Activated CD4-positive, CD25-positive, alpha-beta regulatory T cell treated with anti-CD3 and anti-CD28 coated beads, Interleukin-2, amount 50 U/mL, for 72 hours (primary cell): ENCODE measurements around the gene HMGCL.
A peak's percentile ranks its signal among the peaks of the same experiment; 100 is the strongest.
"Not testable (repeated sequence)": the region's sequence is repeated elsewhere in the genome, so short reads cannot be mapped to it uniquely, and the experiment has no call there.

Experiments
- DNase-seq: peaks from one replicate; pipeline ENCODE4 v3.0.0; 2021

Gene HMGCL

DNA sequence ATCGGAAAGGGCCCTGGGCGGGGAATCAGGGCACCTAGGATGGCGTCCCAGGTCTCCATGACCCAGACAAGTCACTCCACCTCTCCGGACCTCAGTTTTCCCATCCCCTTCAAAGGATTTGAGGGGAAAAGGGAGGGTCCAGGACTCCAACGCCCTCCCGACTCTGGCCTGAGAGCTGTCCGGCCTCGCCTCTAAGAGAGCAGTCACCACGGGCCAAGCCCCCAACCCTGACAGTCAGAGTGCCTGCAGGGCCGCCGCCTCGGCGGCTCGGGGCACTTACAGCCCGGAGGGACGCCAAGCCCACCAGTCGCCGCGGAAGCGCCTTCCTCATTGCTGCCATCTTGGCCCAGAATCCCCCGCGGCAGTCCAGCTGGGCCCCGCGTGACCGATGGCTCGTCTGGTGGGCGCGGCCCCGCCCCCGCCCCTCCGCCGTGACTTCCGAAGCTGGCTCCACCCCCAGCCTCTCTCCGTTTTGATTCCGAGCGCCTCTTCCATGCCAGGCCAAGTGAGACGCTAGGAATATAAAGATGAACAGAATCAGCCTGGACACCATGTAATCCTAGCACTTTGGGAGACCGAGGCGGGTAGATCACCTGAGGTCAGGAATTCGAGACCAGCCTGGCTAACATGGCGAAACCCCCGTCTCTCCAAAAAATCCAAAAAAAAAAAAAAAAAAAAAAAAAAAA, at the start of gene HMGCL:
HMGCL (minus strand) TSS at position 354 of the 686 bp plus-strand sequence; CDS start at position 340, 14 bp downstream.
- DNase-seq = peak; percentile 80

DNA sequence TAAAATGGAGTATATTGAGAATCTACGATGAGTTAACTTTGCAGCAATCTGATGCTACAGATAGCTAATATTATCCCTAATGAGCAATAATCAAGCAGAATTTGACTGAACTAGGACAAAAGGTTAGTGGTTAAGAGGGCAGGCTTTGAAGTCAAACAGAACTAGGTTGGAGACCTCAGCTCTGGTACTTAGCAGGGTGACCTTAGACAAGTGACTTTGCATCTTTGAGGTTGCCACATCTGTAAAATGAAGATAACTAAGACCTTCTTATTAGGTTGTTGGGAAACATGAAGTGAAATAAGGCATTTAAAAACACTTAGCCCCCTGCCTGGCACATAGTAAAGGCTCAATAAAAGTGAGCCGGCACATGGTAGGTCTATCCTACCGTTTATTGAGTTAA, 47.2 kb upstream of the HMGCL start:
- no peak for DNase-seq

DNA sequence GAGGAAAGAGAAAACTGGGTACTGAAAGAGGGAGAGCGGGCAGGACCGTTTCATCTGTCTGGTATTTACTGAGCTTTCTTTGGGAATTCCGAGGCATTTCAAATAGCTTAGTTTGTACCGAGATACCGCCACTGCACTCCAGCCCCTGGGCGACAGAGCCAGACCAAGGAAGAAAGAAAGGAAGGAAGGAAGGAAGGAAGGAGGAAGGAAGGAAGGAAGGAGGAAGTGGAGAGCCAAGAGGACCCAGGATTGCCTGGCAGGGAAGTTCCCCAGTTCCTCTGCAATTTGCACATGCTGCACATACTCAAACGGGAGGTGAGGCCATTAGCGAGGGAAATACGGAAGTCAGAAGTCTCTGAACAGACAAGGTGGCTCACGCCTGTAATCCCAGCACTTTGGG, 43.8 kb upstream of the HMGCL start:
- no peak for DNase-seq

DNA sequence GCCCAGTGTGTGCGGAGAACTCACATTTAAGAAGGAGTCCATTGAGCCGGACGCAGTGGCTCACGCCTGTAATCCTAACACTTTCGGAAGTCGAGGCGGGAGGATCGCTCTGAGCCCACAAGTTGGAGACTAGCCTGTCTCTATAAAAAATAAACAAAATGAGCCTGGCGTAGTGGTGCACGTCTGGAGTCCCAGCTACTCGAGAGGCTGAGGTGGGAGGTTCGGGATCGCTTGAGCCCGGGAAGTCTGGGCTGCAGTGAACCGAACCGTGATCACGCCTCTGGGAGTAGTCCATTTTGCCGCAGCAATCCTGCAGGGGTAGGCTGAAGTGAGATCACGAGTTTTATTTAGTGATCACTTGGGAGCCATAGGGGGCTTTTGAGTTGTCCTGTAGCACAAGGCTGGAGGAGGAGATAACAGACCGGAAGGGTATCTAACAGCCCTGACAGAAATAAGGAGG, 43.4 kb upstream of the HMGCL start:
- DNase-seq = no peak

DNA sequence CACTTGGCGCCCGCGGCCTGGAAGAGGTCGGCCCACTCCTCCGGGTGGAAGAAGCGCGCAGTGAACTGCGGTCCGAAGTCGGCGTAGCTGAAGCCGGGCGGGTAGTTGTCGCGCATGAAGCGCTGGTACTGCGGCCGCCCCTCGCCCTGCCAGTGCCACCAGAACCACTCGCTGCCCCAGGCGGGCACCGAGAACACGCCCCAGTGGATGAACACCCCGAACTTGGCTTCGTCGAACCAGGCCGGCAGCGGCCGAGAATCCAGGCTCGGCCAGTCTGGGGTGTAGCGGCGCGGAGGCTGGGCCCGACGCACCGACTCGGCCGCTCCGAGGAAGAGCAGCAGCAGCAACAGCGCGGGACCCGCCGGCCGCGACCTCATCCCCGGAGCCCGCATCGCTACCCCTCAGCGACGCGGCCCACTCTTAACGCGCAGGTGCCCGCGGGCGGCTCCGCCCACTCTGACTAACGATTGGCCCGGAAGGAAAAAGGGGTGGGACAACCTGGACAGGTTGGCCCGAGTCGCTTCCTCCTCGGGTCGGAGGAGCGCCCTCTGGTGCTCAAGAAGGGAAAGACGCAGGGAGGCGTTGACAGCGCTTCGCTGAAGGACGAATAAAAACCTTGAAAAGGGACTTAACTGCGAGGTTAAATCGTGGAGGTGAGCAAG, 42.8 kb upstream of the HMGCL start, which contains the start of gene FUCA1:
FUCA1 (minus strand) TSS at position 396 of the 662 bp plus-strand sequence; CDS start at position 392, 4 bp downstream.
- peak; percentile 92 for DNase-seq

- no peak for DNase-seq
Observed at GRCh38 chr1:23867542-23867894, 42.3 kb upstream of the HMGCL start.

DNA sequence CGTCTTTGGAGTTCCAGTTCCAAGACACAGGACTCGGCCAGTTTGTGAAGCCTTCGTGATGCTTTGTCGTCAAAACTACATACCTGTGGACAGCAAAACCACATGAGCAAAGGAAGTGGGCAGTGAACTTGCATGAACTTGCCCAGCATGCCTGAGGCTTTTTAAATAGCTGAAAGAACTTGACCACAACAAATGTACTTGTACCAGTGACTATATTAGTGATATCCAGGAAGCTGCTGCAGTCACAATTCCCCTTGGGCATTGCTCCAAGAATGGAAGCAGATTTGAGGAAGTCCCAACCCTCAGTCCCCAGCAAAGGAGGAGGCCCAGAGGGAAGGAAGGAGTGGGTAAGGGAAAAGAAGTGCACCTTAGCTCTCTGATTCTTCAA, 40.3 kb upstream of the HMGCL start:
- DNase-seq = no peak

DNA sequence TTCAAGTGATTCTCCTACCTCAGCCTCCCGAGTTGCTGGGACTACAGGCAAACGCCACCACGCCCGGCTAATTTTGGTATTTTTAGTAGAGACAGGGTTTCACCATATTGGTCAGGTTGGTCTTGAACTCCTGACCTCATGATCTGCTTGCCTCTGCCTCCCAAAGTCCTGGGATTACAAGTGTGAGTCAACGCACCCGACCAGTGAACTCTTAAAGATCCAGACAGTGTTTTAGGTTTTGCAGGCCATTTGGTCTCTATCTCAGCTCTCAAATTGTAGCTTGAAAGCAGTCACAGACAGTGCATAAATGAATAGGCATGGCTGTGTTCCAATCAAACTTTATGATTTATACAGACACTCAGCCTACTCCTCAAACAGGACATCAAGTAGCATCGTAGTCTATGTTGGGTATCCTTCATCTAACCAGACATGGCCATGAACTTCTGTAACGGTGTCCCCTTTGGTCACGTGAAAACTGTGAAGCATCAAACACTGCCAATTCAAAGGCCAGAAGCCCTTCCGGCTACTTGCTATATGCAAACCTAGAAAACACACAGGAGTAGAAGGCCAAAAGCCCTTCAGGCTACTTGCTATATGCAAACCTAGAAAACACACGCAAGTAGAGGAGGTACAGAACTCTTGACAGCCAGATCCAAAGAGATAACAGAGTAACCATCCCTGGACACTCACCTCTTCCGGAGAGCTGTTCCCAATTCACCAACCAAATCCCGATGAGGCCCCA, 39.7 kb upstream of the HMGCL start:
- DNase-seq = no peak

DNA sequence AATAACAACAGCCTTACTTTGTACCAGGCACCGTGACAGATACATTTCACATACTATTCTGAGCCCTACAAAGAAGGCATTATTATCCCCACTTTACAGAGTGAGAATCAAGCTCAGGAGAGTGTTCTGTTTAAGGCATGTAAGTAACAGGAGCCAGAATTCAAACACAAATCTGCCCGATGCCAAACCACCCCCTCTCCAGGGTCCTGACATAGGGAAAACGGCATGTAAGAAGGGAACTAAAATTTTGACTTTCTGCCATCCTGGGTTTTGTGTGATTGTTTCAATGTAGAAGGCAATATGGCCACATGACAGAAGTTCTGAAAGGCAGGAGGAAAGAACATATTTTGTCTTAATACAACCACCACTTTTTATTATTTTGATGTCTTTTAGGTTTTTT, 37.4 kb upstream of the HMGCL start:
- DNase-seq = no peak

DNA sequence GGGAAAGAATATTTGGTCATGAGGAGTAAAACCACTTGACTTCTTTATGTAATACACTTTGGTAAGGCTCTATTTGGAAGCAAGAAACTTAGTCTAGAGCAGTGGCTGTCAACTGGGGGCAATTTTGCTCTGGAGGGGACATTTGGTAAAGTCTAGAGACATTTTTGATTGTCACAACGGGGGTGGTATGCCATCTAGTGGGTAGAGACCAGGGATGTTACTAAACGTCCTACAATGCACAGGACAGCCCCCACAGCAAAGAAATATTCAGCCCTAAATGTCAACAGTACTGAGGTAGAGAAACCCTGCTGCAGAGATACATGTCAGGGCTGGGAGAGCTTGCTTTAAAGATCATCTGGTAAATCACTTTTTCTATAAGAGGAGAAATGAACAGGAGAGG, 29.3 kb upstream of the HMGCL start:
- DNase-seq = no peak

DNA sequence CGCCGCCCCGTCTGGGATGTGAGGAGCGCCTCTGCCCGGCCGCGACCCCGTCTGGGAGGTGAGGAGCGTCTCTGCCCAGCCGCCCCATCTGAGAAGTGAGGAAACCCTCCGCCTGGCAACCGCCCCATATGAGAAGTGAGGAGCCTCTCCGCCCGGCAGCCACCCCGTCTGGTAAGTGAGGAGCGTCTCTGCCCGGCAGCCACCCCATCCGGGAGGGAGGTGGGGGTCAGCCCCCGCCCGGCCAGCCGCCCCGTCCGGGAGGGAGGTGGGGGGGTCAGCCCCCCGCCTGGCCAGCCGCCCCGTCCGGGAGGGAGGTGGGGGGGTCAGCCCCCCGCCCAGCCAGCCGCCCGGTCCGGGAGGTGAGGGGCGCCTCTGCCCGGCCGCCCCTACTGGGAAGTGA, 27.9 kb upstream of the HMGCL start:
- not testable (repeated sequence) for DNase-seq

- DNase-seq = not testable (repeated sequence)
Observed at GRCh38 chr1:23851406-23851805, 26.2 kb upstream of the HMGCL start.

DNA sequence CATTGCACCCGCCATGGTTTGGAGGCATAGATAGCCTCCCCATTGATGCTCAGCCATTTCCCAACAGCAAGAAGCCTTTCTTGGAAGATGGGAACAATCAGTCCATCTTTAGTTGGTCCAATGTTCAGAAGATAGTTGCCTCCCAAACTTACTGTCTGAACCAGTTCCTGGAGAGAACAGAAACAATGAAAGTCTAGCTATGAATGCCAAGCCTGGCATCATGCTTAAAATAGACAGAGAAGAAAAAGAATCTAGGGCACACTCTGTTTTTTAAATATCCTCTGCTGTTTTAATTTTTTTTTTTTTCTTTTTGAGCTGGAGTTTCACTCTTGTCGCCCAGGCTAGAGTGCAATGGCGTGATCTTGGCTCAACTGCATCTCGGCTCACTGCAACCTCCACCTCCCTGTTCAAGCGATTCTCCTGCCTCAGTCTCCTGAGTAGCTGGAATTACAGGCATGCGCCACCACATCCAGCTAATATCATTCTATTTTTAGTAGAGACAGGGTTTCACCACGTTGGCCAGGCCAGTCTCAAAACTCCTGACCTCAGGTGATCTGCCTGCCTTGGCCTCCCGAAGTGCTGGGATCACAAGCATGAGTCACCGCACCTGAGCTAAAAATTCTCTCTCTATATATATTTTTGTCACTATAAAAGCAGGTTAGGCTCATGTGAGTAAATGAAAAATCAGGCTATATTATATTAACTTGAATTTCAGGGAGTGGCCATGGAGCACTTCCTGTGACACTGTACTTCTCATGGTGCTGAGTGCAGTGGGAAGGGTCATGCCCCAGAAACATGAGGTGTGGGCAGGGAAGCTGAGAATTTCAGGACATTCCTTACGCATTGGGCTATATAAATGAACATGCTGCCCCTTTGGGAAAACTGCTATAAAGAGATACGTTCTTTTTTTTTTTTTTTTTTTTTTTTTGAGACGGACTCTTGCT, 23.7 kb upstream of the HMGCL start:
- no peak for DNase-seq

DNA sequence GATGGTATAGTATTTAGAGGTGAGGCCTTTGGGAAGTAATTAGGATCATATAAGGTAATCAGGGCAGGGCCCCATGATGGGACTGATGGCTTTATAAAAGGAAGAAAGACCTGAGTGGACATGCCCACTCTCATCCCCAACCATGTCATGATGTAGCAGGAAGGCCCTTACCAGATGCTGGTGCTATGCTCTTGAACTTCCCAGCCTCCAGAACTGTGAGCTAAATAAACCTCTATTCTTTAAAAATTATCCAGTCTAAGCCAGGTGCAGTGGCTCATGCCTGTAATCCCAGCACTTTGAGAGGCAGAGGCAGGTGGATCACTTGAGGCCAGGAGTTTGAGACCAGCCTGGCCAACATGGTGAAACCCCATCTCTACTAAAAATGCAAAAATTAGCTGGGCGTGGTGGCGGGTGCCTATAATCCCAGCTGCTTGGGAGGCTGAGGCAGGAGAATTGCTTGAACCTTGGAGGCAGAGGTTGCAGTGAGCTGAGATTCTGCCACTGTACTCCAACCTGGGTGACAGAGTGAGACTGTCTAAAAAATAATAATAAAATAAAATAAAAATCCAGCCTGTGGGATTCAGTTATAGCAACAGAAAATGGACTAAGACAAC, 22.4 kb upstream of the HMGCL start:
- not testable (repeated sequence) for DNase-seq

DNA sequence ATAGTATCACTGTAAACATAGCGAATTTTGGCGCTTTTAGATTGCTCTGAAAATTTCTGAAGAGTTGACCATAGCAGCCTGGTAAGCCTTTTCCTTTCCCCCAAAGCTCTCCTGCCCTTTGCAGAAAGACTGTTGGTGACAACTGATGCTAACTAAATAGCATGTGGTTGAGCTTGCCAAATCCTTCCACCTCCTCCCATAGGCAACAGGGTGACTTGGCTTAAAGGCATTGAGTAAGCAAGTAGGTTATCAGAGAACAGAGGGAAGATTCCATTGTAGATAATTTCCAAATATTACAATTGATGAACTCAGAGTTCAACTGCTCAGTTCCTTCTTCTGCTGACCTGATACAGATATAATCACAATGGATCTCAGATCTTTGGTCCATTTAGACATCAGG, 19.9 kb upstream of the HMGCL start:
- no peak for DNase-seq

GRCh38 chr1:23843644-23844043, 18.4 kb upstream of the HMGCL start:
- DNase-seq = no peak

- peak; percentile 72 for DNase-seq
Observed at GRCh38 chr1:23838401-23838866, 13.2 kb upstream of the HMGCL start.

DNA sequence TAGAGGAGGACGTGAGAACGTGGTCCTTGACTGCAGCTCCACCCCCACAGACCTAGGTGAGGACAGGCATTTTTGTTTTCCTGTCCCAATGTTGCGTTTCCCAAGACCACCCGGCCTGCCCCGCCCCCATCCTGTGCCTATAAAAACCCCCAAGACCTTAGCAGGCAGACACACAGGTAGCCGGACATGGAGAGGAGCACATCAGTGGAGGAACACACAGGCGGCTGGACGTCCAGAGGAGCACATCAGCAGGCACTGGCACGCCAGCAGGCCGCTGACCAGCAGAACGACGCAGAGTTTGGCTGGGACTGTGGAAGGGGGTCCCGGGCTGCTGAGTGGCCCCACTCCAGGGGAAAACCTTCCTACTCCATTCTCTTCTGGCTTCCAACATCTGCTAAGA, 12.7 kb upstream of the HMGCL start:
- DNase-seq = no peak

- DNase-seq = no peak
Observed at GRCh38 chr1:23836037-23836436, 10.8 kb upstream of the HMGCL start.

- not testable (repeated sequence) for DNase-seq
Observed at GRCh38 chr1:23834156-23834555, 8.9 kb upstream of the HMGCL start.

DNA sequence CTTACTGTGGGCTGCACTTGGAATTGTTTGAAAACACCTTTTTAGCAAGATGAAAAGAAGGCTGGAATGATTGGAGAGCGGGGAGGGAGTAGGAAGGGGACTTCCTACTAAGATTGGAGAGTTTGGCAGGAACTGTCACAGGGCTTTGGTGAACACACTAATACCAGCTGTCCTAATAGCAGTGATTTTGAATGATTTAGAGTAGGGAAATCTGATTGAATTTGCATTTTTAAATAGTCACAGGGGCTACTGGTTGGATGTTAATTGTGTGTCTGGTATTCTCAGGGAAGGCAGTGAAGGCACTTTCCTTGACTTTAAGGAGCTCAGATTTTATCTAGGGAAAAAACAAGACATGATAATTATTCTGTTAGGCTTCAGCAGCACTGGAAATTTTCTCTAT, 2.5 kb upstream of the HMGCL start:
- DNase-seq = no peak

DNA sequence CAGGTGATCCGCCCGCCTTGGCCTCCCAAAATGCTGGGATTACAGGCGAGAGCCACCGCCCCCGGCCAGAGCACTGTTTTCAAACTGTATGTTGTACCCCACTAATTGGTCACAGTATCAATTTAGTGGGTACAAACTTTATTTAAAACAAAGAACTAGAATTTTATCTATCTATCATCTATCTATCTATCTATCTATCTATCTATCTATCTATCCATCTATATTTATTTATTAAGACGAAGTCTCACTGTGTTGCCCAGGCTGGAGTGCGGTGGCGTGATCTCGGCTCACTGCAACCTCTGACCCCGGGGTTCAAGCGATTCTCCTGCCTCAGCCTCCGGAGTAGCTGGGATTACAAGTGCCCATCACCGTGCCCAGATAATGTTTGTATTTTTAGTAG, 1.4 kb upstream of the HMGCL start:
- not testable (repeated sequence) for DNase-seq
